Sigmoid colon (tissue), 7 donors: ENCODE measurements around the gene MTM1. TPM values are rescaled to one million over a fixed set of nuclear protein-coding genes. Genes with fewer than 3 reads are reported as not detected.

Experiments
- DNase-seq: peaks from one replicate; pipeline ENCODE4 v3.0.0-alpha.2; 2019
- H3K27ac ChIP-seq, 4 donors: fragments of 200-600 bp; sonication (generic); one replicate each; pipeline ENCODE4 v1.5.1; 2016 to 2019; ENCODE audit warnings: mild to moderate bottlenecking in 1 of 4
- H3K27me3 ChIP-seq, 3 donors: fragments of 200-600 bp; sonication (generic); one replicate each; pipeline ENCODE4 v1.5.1; 2019; ENCODE audit warnings: mild to moderate bottlenecking in 1 of 3
- H3K36me3 ChIP-seq, 4 donors: fragments of 200-600 bp; sonication (generic); one replicate each; pipeline ENCODE4 v1.5.1; 2016 to 2019
- H3K4me1 ChIP-seq, 4 donors: fragments of 200-600 bp; sonication (generic); one replicate each; pipeline ENCODE4 v1.5.1; 2017 to 2019
- H3K4me3 ChIP-seq, 4 donors: fragments of 200-600 bp; sonication (generic); one replicate each; pipeline ENCODE4 v1.5.1; 2017 to 2019; ENCODE audit warnings: mild to moderate bottlenecking in 2 of 4, moderate library complexity in 1 of 4
- H3K9me3 ChIP-seq, 4 donors: fragments of 200-600 bp in 3 of 4; sonication (generic) in 3 of 4; one replicate each; pipeline versions ENCODE4 v1.5.1 to v1.6.1; 2013 to 2019
- CTCF ChIP-seq, 4 experiments: fragments of 450-650 bp in 3 of 4; fragments of 200-600 bp in 1 of 4; IDR thresholded peaks; one replicate each; pipeline ENCODE4 v1.5.1; 2016 to 2019; ENCODE audit warnings: antibody characterized with exemption in 4 of 4, mild to moderate bottlenecking in 3 of 4, moderate library complexity in 2 of 4
- EP300 ChIP-seq, 4 donors: sonication (generic); formaldehyde crosslinking; IDR thresholded peaks; one replicate each; pipeline ENCODE4 v1.6.1; 2017; ENCODE audit warnings: antibody characterized with exemption in 4 of 4
- POLR2A ChIP-seq, 2 donors: fragments of 450-650 bp; IDR thresholded peaks; one replicate each; pipeline ENCODE4 v1.6.1; 2016; ENCODE audit warnings: antibody characterized with exemption in 2 of 2, mild to moderate bottlenecking in 2 of 2, moderate library complexity in 2 of 2
- POLR2AphosphoS5 ChIP-seq, 4 donors: sonication (generic); formaldehyde crosslinking; IDR thresholded peaks; one replicate each; pipeline ENCODE4 v1.6.1; 2017; ENCODE audit warnings: antibody characterized with exemption in 4 of 4
- WGBS, 2 donors: extraction: QIAGEN DNeasy Blood & Tissue Kit; methylation state at CpG; one replicate each; pipeline ENCODE4 v1.1.7; 2013; 5-methylcytosine and 5-hydroxymethylcytosine counted together
- intact Hi-C: fragments of 100-400 bp; cut with DNase I; formaldehyde crosslinking; loops from one replicate; pipeline ENCODE4 v1.15.1; 2023
- polyA plus RNA-seq, 3 donors: library from polyadenylated mRNA; stranded (reverse); fragments of 200-250 nt; gene quantifications; one replicate each; pipeline ENCODE4 v1.2.3, GENCODE V29; 2013
- total RNA-seq, 4 donors: library from RNA; depleted of rRNA; stranded (reverse); fragments of >200 nt; gene quantifications; one replicate each; pipeline ENCODE4 v1.1.0, GENCODE V29; 2016
- donor health status: healthy with polysubstance abuse.
- donor health status: Bipolar disorder and iron deficiency.
- donor health status: healthy.

Gene MTM1
- total and polyA plus RNA-seq, 7 donors, result 13.1 to 30.1 (median 19.6) TPM

- TF ChIP-seq EP300 (IDR thresholded peaks at IDR 0.05), result no peak
- TF ChIP-seq POLR2AphosphoS5 (IDR thresholded peaks at IDR 0.05), result no peak
- no peak for TF ChIP-seq POLR2A (IDR thresholded peaks at IDR 0.05)
- no peak for DNase-seq
- Histone ChIP-seq H3K27me3 (no peaks in the 10 kb centered on the region), H3K4me1 (no peaks in the 10 kb centered on the region), H3K27ac (no peak overlapping the region), H3K4me3 (no peak overlapping the region), H3K9me3 (no peaks in the 10 kb centered on the region), H3K36me3 (no peaks in the 10 kb centered on the region)
- intact Hi-C loops, result no loop called here
- 27 to 63% methylated on average over 7 of the region's 7 CpGs for WGBS, 2 donors
Measured at GRCh38 chrX:150680974-150681373, 112.6 kb downstream of the MTM1 start.

GRCh38 chrX:150683112-150683511 is 114.7 kb downstream of the MTM1 start:
- intact Hi-C loops, result no loop called here
- Histone ChIP-seq H3K27ac (no peak overlapping the region), H3K9me3 (no peaks in the 10 kb centered on the region), H3K36me3 (no peaks in the 10 kb centered on the region), H3K4me3 (no peak overlapping the region), H3K4me1 (no peaks in the 10 kb centered on the region), H3K27me3 (no peaks in the 10 kb centered on the region)
- no peak for DNase-seq
- TF ChIP-seq POLR2A (IDR thresholded peaks at IDR 0.05), result no peak
- TF ChIP-seq POLR2AphosphoS5 (IDR thresholded peaks at IDR 0.05), result no peak
- no peak for TF ChIP-seq CTCF (IDR thresholded peaks at IDR 0.05)
- TF ChIP-seq EP300 (IDR thresholded peaks at IDR 0.05), result no peak
- WGBS, 2 donors, result 66 to 93% methylated on average over 3 of the region's 3 CpGs

GRCh38 chrX:150683536-150684146 is 115.2 kb downstream of the MTM1 start:
- H3K27me3 ChIP-seq, result no peaks in the 10 kb centered on the region
- WGBS, 2 donors, result 43 to 51% methylated on average over 7 of the region's 7 CpGs
- no peaks in the 10 kb centered on the region for H3K9me3 ChIP-seq
- TF ChIP-seq EP300 (IDR thresholded peaks at IDR 0.05), result no peak
- peak in 2 of 4 experiments; percentile 25 to 42 for TF ChIP-seq CTCF (IDR thresholded peaks at IDR 0.05)
- no peak overlapping the region for H3K4me3 ChIP-seq
- intact Hi-C loops, result no loop called here
- H3K27ac ChIP-seq, result no peak overlapping the region
- H3K4me1 ChIP-seq, result no peaks in the 10 kb centered on the region
- DNase-seq, result no peak
- H3K36me3 ChIP-seq, result no peaks in the 10 kb centered on the region

- intact Hi-C loops, result no loop called here
- no peak for DNase-seq
- Histone ChIP-seq H3K4me1 (peaks cover 0 to 6% (median 0%) of the 10 kb centered on the region in 4 donors), H3K27me3 (no peaks in the 10 kb centered on the region), H3K9me3 (no peaks in the 10 kb centered on the region), H3K36me3 (no peaks in the 10 kb centered on the region), H3K27ac (no peak overlapping the region), H3K4me3 (no peak overlapping the region)
- WGBS, 2 donors, result 41 to 51% methylated on average over 5 of the region's 5 CpGs
- no peak for TF ChIP-seq POLR2AphosphoS5 (IDR thresholded peaks at IDR 0.05)
Measured at GRCh38 chrX:150688911-150689451, 120.6 kb downstream of the MTM1 start.

GRCh38 chrX:150690126-150690525 is 121.7 kb downstream of the MTM1 start:
- Histone ChIP-seq H3K4me1 (peaks cover 0 to 6% (median 0%) of the 10 kb centered on the region in 4 donors), H3K4me3 (no peak overlapping the region), H3K9me3 (no peaks in the 10 kb centered on the region), H3K27me3 (no peaks in the 10 kb centered on the region), H3K27ac (no peak overlapping the region), H3K36me3 (no peaks in the 10 kb centered on the region)
- intact Hi-C loops, result loop anchor here (10.0 kb wide), 1 partner anchor 325 kb away; the partner anchor contains the start of gene MAMLD1
- TF ChIP-seq CTCF (IDR thresholded peaks at IDR 0.05) (no peak), EP300 (IDR thresholded peaks at IDR 0.05) (no peak), POLR2A (IDR thresholded peaks at IDR 0.05) (no peak), POLR2AphosphoS5 (IDR thresholded peaks at IDR 0.05) (no peak)
- DNase-seq, result no peak
